NOMO-1 treated with DMSO at 0.1 percent for 48 hours (cell line): Measurements from ENCODE around the gene CSNK1A1L.
A peak's percentile ranks its signal among the peaks of the same experiment; 100 is the strongest.
"Not testable (repeated sequence)": the region's sequence is repeated elsewhere in the genome, so short reads cannot be mapped to it uniquely, and the experiment has no call there.

Source experiments
- DNase-seq: peaks from one replicate; lab custom pipeline; 2025; ENCODE audit not compliant: unreplicated experiment; lab: John Stamatoyannopoulos, UW

The CSNK1A1L gene

DNA sequence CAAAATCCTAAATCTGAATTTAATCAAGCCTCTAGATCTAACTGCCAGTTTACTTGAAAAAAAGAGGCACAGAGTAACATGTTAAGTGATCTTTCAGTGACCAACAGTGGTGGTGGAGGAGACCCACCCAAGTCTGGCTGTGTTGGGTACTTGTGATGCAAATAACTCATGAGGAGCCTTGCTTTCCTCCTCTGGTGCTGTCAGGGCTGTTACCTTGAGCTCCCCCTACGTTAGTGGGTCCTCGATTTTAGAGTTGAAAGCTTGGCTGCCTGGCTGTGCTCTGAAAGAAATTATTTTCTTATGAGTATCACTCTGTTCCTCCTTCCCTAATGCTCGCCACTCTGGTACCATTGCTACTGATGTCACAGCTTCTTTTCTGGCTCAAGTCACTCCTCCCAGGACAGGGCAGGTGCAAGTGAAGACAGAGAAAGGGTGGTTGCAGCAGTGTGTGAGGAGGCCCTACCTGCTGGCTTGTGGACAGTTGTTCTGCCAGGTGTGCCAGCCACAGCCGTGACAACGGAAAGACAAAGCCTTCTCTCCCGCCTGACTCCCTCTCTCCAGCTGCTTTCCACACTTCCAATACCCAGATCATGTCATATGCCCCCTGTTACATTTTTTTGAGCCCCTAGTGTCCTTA is 39.5 kb downstream of the CSNK1A1L start:
- no peak for DNase-seq

DNA sequence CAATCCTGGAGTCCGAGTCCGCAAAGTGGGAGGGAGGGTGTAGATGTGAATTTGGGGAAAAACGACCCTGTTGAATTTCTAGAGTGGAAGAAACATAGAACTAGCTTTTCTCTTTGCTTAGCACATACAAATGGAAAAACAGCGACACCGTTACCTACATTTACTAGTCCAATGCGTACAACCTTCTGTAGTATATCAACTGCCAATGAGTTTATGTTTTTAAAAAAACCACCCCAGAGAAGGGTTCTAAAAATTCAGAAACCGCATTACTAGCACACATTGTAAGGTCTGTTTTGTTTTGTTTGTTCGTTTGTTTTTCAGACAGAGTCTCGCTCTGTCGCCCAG is 45.6 kb downstream of the CSNK1A1L start:
- DNase-seq: no peak

DNA sequence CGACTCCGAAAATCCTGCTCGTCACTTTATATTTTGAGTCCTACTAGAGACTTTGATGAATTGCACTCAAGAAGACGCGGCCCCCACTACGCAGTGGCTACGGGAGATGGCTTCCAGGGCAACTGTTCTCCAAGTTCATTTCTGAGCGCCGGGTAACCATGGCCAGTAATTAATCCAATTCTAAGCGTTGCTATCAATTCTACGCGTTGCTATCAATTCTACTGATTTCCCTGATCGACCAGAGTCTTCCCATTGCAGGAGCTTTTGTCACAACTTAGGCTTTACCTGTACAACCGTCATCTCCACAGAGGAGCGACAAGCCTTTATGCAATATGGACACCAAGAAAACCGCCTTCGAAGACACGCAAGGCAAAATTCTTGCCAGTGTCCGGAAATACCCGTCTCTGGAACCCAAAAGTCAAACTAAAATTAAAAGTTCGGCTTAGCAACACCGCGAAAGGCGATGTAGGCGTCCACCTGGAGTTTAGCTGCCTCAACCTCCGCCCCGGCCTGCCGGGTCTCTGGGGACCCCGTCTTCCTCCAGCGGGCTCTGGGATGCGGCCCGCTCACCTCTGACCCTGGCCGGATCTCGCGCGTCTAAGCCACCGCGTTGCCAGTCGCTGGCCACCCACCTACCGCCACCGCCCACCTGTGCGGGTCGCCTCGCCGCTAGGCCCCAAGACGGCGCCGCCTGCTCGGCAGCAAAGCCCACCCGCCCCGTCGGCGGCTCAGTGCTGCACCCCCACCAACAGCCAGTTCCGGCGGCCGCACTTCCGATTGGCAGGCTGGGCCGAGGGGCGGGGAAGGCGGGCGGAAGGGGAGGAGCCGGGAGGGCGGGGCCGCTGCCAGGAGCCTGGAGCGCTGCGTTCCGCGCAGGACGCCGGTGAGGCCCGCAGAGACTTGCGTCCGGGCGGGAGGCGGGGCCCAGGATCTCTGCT is 46.3 kb downstream of the CSNK1A1L start, which contains the start of gene SUPT20H:
Gene SUPT20H (minus strand): TSS at position 779 of the 938 bp plus-strand sequence. CDS start 8,198 bp downstream, outside the sequence.
- peak; percentile 82 for DNase-seq

DNA sequence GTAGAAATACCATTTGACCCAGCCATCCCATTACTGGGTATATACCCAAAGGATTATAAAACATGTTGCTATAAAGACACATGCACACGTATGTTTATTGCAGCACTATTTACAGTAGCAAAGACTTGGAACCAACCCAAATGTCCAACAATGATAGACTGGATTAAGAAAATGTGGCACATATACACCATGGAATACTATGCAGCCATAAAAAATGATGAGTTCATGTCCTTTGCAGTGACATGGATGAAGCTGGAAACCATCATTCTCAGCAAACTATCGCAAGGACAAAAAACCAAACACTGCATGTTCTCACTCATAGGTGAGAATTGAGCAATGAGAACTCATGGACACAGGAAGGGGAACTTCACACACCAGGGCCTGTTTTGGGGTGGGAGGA is 49.2 kb downstream of the CSNK1A1L start:
- DNase-seq: not testable (repeated sequence)
